Stimulated activated CD8-positive, alpha-beta memory T cell treated with anti-CD3 and anti-CD28 coated beads, Interleukin-4, amount 100 ng/mL, for 4 hours (primary cell): ENCODE data around the gene TMEM120B.

ENCODE experiments used
- DNase-seq, 2 donors: peaks; one replicate each; pipeline ENCODE4 v3.0.0-alpha.2; 2020; ENCODE audit warnings: low read depth in 2 of 2, low spot score in 1 of 2

Gene TMEM120B

GRCh38 chr12:121814429-121815119, 102.0 kb downstream of the TMEM120B start:
- no peak for DNase-seq

GRCh38 chr12:121815263-121815662, 102.7 kb downstream of the TMEM120B start:
- no peak for DNase-seq

- no peak for DNase-seq
Observed at GRCh38 chr12:121816925-121817647, 104.5 kb downstream of the TMEM120B start.

- no peak for DNase-seq
Observed at GRCh38 chr12:121817648-121818043, 105.1 kb downstream of the TMEM120B start.

GRCh38 chr12:121819212-121819949, 106.8 kb downstream of the TMEM120B start:
- DNase-seq = no peak

GRCh38 chr12:121820056-121820455, 107.5 kb downstream of the TMEM120B start:
- DNase-seq = no peak

GRCh38 chr12:121822393-121823100, 110.0 kb downstream of the TMEM120B start:
- no peak for DNase-seq

- no peak for DNase-seq
Observed at GRCh38 chr12:121823101-121823726, 110.7 kb downstream of the TMEM120B start.

- no peak for DNase-seq
Observed at GRCh38 chr12:121823727-121824115, 111.2 kb downstream of the TMEM120B start.

- DNase-seq = no peak
Observed at GRCh38 chr12:121825041-121825523, 112.5 kb downstream of the TMEM120B start.

- no peak for DNase-seq
Observed at GRCh38 chr12:121826318-121827150, 114.0 kb downstream of the TMEM120B start.

- DNase-seq = no peak
Observed at GRCh38 chr12:121827351-121828099, 115.0 kb downstream of the TMEM120B start.

- DNase-seq = no peak
Observed at GRCh38 chr12:121828306-121828705, 115.8 kb downstream of the TMEM120B start.

GRCh38 chr12:121828826-121829225, 116.3 kb downstream of the TMEM120B start:
- DNase-seq = no peak

- no peak for DNase-seq
Observed at GRCh38 chr12:121829250-121829918, 116.8 kb downstream of the TMEM120B start.

- no peak for DNase-seq
Observed at GRCh38 chr12:121830134-121830533, 117.6 kb downstream of the TMEM120B start.

GRCh38 chr12:121830588-121831265, 118.2 kb downstream of the TMEM120B start:
- DNase-seq = no peak
